K562 (cell line): ENCODE results near the gene PDE8A. TPM values are rescaled to one million over a fixed set of nuclear protein-coding genes. Genes with fewer than 3 reads are reported as not detected.

ENCODE experiments used
- ATF1 ChIP-seq, 2 experiments: fragments of 450-650 bp in 1 of 2; IDR thresholded peaks; 2 replicates each; pipeline ENCODE4 v1.6.1; 2016; ENCODE audit warnings: missing compliant biosample characterization in 1 of 2, missing genetic modification characterization in 1 of 2
- BRCA1 ChIP-seq, 2 experiments: fragments of 450-650 bp in 1 of 2; sonication (generic) in 1 of 2; formaldehyde crosslinking in 1 of 2; IDR thresholded peaks; 2 replicates each; pipeline versions ENCODE4 v1.5.0 to v1.6.1; 2017 to 2020; ENCODE audit warnings: mild to moderate bottlenecking in 1 of 2, missing genetic modification reagents in 1 of 2
- DDX20 ChIP-seq: fragments of 450-650 bp; IDR thresholded peaks from 2 replicates; pipeline ENCODE4 v1.6.1; 2016; ENCODE audit warnings: missing genetic modification characterization, low read depth, mild to moderate bottlenecking, missing compliant biosample characterization, moderate library complexity
- DPF2 ChIP-seq: fragments of 450-650 bp; IDR thresholded peaks from 2 replicates; pipeline ENCODE4 v1.6.1; 2016
- E2F1 ChIP-seq: sonication (generic); formaldehyde crosslinking; IDR thresholded peaks from 2 replicates; pipeline ENCODE4 v1.8.1; 2023; ENCODE audit warnings: mild to moderate bottlenecking, missing genetic modification reagents, moderate library complexity
- E4F1 ChIP-seq: fragments of 250-450 bp; sonication (Bioruptor Pico); IDR thresholded peaks from 2 replicates; pipeline ENCODE4 v1.5.0; 2021; ENCODE audit warnings: mild to moderate bottlenecking, borderline replicate concordance
- ETV5 ChIP-seq: sonication (generic); formaldehyde crosslinking; IDR thresholded peaks from 2 replicates; pipeline ENCODE4 v1.4.0; 2020; ENCODE audit warnings: low read depth, mild to moderate bottlenecking, missing genetic modification reagents
- HDAC2 ChIP-seq: fragments of 450-650 bp; IDR thresholded peaks from 2 replicates; pipeline ENCODE4 v1.6.1; 2016; ENCODE audit warnings: mild to moderate bottlenecking
- NR2F6 ChIP-seq: fragments of 450-650 bp; formaldehyde crosslinking; IDR thresholded peaks from 2 replicates; pipeline ENCODE4 v1.4.0; 2020; ENCODE audit warnings: mild to moderate bottlenecking
- PHB ChIP-seq: fragments of 250-450 bp; sonication (Bioruptor Pico); IDR thresholded peaks from 2 replicates; pipeline ENCODE4 v1.5.0; 2021
- PML ChIP-seq: IDR thresholded peaks from 2 replicates; pipeline ENCODE4 v1.6.1; 2012; ENCODE audit warnings: low read length, inconsistent platforms
- SAFB2 ChIP-seq: fragments of 200-400 bp; formaldehyde crosslinking; IDR thresholded peaks from 2 replicates; pipeline ENCODE4 v1.6.1; 2018; ENCODE audit warnings: borderline replicate concordance, low read length, low read depth, moderate library complexity; ENCODE audit not compliant: severe bottlenecking
- SETDB1 ChIP-seq: IDR thresholded peaks from one replicate; pipeline ENCODE4 v1.6.1; 2012; ENCODE audit warnings: low read length, control low read depth, inconsistent platforms
- SIRT6 ChIP-seq: IDR thresholded peaks from one replicate; pipeline ENCODE4 v1.6.1; 2012; ENCODE audit warnings: low read depth, mild to moderate bottlenecking, control low read depth, inconsistent platforms, low read length, moderate library complexity
- STAT5A ChIP-seq: IDR thresholded peaks from 2 replicates; pipeline ENCODE4 v1.6.1; 2012; ENCODE audit warnings: low read length, inconsistent platforms, borderline replicate concordance
- TEAD2 ChIP-seq: fragments of 450-650 bp; IDR thresholded peaks from 2 replicates; pipeline ENCODE4 v1.6.1; 2016; ENCODE audit warnings: missing genetic modification characterization, control low read depth, missing compliant biosample characterization
- WHSC1 ChIP-seq: IDR thresholded peaks from one replicate; pipeline ENCODE4 v1.6.1; 2012; ENCODE audit warnings: low read length, control low read depth, inconsistent platforms
- XRCC5 ChIP-seq: fragments of 200-400 bp; formaldehyde crosslinking; IDR thresholded peaks from 2 replicates; pipeline ENCODE4 v1.6.1; 2017; ENCODE audit warnings: low read depth, mild to moderate bottlenecking, low read length
- ZNF174 ChIP-seq: fragments of 250-450 bp; sonication (Bioruptor Pico); IDR thresholded peaks from 2 replicates; pipeline ENCODE4 v1.4.0; 2020; ENCODE audit warnings: mild to moderate bottlenecking
- polyA plus RNA-seq, 8 experiments: library from polyadenylated mRNA; depleted of rRNA in 4 of 8; stranded (reverse) in 5 of 8; unstranded in 3 of 8; fragments of >200 nt; fragmentation: Nextera tagmentation in 2 of 8; fragmentation: Illumina TruSeq in 1 of 8; extraction: Ambion mirVana in 2 of 8; extraction: Trizol in 1 of 8; gene quantifications; 2 replicates each; pipeline versions ENCODE4 v1.2.1 to v1.2.3, GENCODE V29; 2011 to 2014; ENCODE audit warnings: inconsistent platforms in 1 of 8, missing spikeins in 1 of 8
- total RNA-seq, 7 experiments: library from RNA; depleted of rRNA in 6 of 7; stranded (reverse); fragments of >200 nt in 6 of 7; fragmentation: Illumina TruSeq in 2 of 7; extraction: Trizol in 2 of 7; gene quantifications; 2 replicates each; pipeline versions ENCODE4 v1.2.1 to v1.2.3, GENCODE V29; 2011 to 2021; ENCODE audit warnings: low replicate concordance in 1 of 7
- TF ChIP-seq, protein P1 (sequence below): IDR thresholded peaks from 2 replicates; pipeline ENCODE4 v1.6.1; 2012; ENCODE audit warnings: low read depth, low read length, improper control_type of control experiment, borderline replicate concordance

PDE8A gene
- total and polyA plus RNA-seq, 9 of the 15 experiments (the other 6 are each of a cell fraction or from before 2014, with no cell fraction given) = 5.9 to 40.3 (median 19.8) TPM

DNA sequence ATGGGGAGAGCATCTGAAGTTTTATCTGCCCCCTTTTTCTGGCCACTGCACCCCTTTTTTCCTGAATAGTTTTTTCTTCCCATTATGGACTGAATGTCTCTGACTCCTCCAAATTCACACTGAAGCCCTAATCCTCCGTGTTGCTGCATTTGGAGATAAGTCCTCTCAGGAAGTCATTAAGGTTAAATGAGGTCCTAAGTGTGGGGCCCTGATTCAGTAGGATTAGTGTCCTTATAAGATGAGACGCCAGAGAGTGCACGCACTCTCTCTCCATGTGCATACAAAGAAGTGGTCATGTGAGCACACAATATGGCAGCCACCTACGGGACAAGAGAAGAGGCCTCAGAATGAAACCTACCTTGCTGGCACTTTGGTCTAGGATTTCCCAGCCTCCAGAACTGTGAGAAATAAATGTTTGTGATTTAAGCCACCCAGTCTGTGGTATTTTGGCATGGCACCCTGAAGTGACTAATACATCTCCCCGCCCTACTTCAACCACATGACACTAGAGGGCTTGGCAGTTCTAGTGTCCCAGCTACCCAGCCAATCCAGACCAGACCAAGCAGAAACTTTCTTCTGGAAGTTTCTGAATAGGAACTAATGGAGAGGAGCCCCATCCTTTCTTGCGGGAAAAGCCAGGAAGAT lies 191.3 kb downstream of the PDE8A start (continued):
- TF ChIP-seq, protein P1, sequence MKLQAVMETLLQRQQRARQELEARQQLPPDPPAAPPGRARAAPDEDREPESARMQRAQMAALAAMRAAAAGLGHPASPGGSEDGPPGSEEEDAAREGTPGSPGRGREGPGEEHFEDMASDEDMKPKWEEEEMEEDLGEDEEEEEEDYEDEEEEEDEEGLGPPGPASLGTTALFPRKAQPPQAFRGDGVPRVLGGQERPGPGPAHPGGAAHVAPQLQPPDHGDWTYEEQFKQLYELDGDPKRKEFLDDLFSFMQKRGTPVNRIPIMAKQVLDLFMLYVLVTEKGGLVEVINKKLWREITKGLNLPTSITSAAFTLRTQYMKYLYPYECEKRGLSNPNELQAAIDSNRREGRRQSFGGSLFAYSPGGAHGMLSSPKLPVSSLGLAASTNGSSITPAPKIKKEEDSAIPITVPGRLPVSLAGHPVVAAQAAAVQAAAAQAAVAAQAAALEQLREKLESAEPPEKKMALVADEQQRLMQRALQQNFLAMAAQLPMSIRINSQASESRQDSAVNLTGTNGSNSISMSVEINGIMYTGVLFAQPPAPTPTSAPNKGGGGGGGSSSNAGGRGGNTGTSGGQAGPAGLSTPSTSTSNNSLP = no peak
- no peak for TF ChIP-seq NR2F6 (CRISPR knock-in tag)
- no peak for TF ChIP-seq ZNF174
- TF ChIP-seq ATF1 (CRISPR knock-in tag; IDR thresholded peaks at IDR 0.05) = no peak
- no peak for TF ChIP-seq ATF1 (tag; IDR thresholded peaks at IDR 0.05)
- TF ChIP-seq SETDB1 = no peak
- no peak for TF ChIP-seq PHB
- TF ChIP-seq STAT5A = 0 out of 2 replicates have a peak, but pooled peaks have one; percentile 8
- TF ChIP-seq HDAC2 = peak; percentile 57; the same call in 1 of the 2 replicates
- TF ChIP-seq WHSC1 = no peak
- 0 out of 2 replicates have a peak, but pooled peaks have one; percentile 31 for TF ChIP-seq ETV5 (CRISPR knock-in tag)
- TF ChIP-seq BRCA1 (IDR thresholded peaks at IDR 0.05) = no peak
- no peak for TF ChIP-seq BRCA1 (CRISPR knock-in tag; IDR thresholded peaks at IDR 0.05)
- TF ChIP-seq DPF2 = peak; percentile 45; the same call in 1 of the 2 replicates
- TF ChIP-seq TEAD2 (tag) = no peak
- TF ChIP-seq E4F1 (CRISPR knock-in tag) = no peak
- TF ChIP-seq SIRT6 = no peak
- no peak for TF ChIP-seq PML
- TF ChIP-seq XRCC5 = no peak
- no peak for TF ChIP-seq SAFB2
- no peak for TF ChIP-seq DDX20
- TF ChIP-seq E2F1 = no peak
